Measurements from ENCODE around the gene GPC5.

GPC5 gene

DNA sequence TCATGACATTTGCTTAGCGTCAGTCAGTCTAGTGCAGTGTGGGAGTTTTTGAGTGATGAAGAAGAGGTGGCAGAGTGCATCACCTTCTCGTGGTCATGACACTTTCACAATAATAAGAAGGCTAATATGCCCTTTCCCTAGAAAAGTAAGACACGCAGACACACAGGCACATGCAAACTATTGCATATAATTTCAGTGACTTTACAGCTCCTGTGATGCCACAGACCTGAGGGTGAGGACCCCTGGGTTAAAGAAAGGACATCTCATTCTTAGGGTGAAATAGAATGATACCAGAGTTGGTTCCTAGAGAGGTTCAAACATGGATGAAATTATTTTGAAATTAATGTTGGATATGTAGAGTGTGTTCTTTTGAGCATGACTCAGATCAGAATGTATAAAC is 300.3 kb downstream of the GPC5 start:
- no peaks in the 10 kb centered on the region for H3K79me2 ChIP-seq (ENCODE audit: insufficient read depth, low read depth)

GRCh38 chr13:91699863-91700262 is 301.4 kb downstream of the GPC5 start:
- H3K79me2 ChIP-seq (ENCODE audit: insufficient read depth, low read depth), result no peaks in the 10 kb centered on the region
- H3K27me3 ChIP-seq (ENCODE audit: insufficient read depth, low read depth), result no peaks in the 10 kb centered on the region
- no peak overlapping the region for H3K9ac ChIP-seq

More for the DNA sequence above, 300.3 kb downstream of the GPC5 start:
- Histone ChIP-seq H3K9ac (no peak overlapping the region), H3K36me3 (ENCODE audit: insufficient read depth) (no peaks in the 10 kb centered on the region), H3K4me3 (IDR thresholded peaks at IDR 0.05; ENCODE audit: insufficient read depth, low read depth, low read length) (no peak overlapping the region), H3K27me3 (ENCODE audit: insufficient read depth, low read depth) (no peaks in the 10 kb centered on the region), H3K4me1 (ENCODE audit: low read depth, poor library complexity, severe bottlenecking) (no peaks in the 10 kb centered on the region), H3K27ac (no peak overlapping the region), H3K4me2 (no peak overlapping the region), H2AFZ (ENCODE audit: low read depth) (no peak overlapping the region), H4K20me1 (ENCODE audit: insufficient read depth) (no peaks in the 10 kb centered on the region)
- TF ChIP-seq, protein P1, sequence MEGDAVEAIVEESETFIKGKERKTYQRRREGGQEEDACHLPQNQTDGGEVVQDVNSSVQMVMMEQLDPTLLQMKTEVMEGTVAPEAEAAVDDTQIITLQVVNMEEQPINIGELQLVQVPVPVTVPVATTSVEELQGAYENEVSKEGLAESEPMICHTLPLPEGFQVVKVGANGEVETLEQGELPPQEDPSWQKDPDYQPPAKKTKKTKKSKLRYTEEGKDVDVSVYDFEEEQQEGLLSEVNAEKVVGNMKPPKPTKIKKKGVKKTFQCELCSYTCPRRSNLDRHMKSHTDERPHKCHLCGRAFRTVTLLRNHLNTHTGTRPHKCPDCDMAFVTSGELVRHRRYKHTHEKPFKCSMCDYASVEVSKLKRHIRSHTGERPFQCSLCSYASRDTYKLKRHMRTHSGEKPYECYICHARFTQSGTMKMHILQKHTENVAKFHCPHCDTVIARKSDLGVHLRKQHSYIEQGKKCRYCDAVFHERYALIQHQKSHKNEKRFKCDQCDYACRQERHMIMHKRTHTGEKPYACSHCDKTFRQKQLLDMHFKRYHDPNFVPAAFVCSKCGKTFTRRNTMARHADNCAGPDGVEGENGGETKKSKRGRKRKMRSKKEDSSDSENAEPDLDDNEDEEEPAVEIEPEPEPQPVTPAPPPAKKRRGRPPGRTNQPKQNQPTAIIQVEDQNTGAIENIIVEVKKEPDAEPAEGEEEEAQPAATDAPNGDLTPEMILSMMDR (conservative IDR thresholded peaks at IDR 0.05; ENCODE audit: low read depth, low read length), result no peak

GRCh38 chr13:91701975-91702374 is 303.6 kb downstream of the GPC5 start:
- no peak overlapping the region for H3K4me3 ChIP-seq (IDR thresholded peaks at IDR 0.05; ENCODE audit: insufficient read depth, low read depth, low read length)
- no peak overlapping the region for H3K27ac ChIP-seq
- H3K36me3 ChIP-seq (ENCODE audit: insufficient read depth), result no peaks in the 10 kb centered on the region
- no peaks in the 10 kb centered on the region for H3K79me2 ChIP-seq (ENCODE audit: insufficient read depth, low read depth)
- H2AFZ ChIP-seq (ENCODE audit: low read depth), result no peak overlapping the region
- H3K27me3 ChIP-seq (ENCODE audit: insufficient read depth, low read depth), result no peaks in the 10 kb centered on the region
- no peaks in the 10 kb centered on the region for H4K20me1 ChIP-seq (ENCODE audit: insufficient read depth)
- H3K4me1 ChIP-seq (ENCODE audit: low read depth, poor library complexity, severe bottlenecking), result no peaks in the 10 kb centered on the region
- H3K9ac ChIP-seq, result no peak overlapping the region
- no peak overlapping the region for H3K4me2 ChIP-seq
- TF ChIP-seq, protein P1 (conservative IDR thresholded peaks at IDR 0.05; ENCODE audit: low read depth, low read length), result no peak

More at GRCh38 chr13:91699863-91700262, 301.4 kb downstream of the GPC5 start:
- no peak overlapping the region for H3K4me3 ChIP-seq (IDR thresholded peaks at IDR 0.05; ENCODE audit: insufficient read depth, low read depth, low read length)
- TF ChIP-seq, protein P1 (conservative IDR thresholded peaks at IDR 0.05; ENCODE audit: low read depth, low read length), result no peak
- no peaks in the 10 kb centered on the region for H4K20me1 ChIP-seq (ENCODE audit: insufficient read depth)
- H2AFZ ChIP-seq (ENCODE audit: low read depth), result no peak overlapping the region
- H3K4me1 ChIP-seq (ENCODE audit: low read depth, poor library complexity, severe bottlenecking), result no peaks in the 10 kb centered on the region
- no peak overlapping the region for H3K4me2 ChIP-seq
- no peaks in the 10 kb centered on the region for H3K36me3 ChIP-seq (ENCODE audit: insufficient read depth)
- H3K27ac ChIP-seq, result no peak overlapping the region

DNA sequence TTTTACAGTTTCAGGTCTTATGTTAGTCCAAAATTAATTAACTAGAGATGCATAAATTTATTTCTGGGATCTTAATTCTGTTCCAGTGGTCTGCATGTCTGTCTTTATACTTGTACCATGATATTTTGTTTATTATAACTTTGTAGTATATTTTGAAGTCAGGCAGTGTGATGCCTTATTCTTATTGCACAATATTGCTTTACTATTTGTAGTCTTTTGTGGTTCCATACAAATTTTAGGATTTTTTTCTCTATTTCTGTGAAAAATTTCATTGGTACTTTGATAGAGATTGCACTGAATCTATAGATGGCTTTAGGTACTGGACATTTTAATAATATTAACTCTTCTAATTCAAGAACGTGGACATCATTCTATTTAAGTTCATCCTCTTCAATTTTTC is 304.0 kb downstream of the GPC5 start:
- Histone ChIP-seq H3K9ac (no peak overlapping the region), H3K27me3 (ENCODE audit: insufficient read depth, low read depth) (no peaks in the 10 kb centered on the region), H3K27ac (no peak overlapping the region), H3K4me1 (ENCODE audit: low read depth, poor library complexity, severe bottlenecking) (no peaks in the 10 kb centered on the region), H2AFZ (ENCODE audit: low read depth) (no peak overlapping the region), H3K4me2 (no peak overlapping the region), H4K20me1 (ENCODE audit: insufficient read depth) (no peaks in the 10 kb centered on the region), H3K4me3 (IDR thresholded peaks at IDR 0.05; ENCODE audit: insufficient read depth, low read depth, low read length) (no peak overlapping the region), H3K36me3 (ENCODE audit: insufficient read depth) (no peaks in the 10 kb centered on the region), H3K79me2 (ENCODE audit: insufficient read depth, low read depth) (no peaks in the 10 kb centered on the region)
- TF ChIP-seq, protein P1 (conservative IDR thresholded peaks at IDR 0.05; ENCODE audit: low read depth, low read length), result no peak
